GM21737 (cell line): ENCODE results near the gene FBRS.

Experiments
- ATAC-seq: cut with Tn5 transposase; IDR thresholded peaks from one replicate; pipeline ENCODE4 v1.9.1; 2021; ENCODE audit warnings: mild to moderate bottlenecking, moderate library complexity; ENCODE audit not compliant: unreplicated experiment

Gene FBRS

GRCh38 chr16:30641378-30641982 lies 16.8 kb upstream of the FBRS start:
- ATAC-seq = no peak

- ATAC-seq = no peak
Observed at GRCh38 chr16:30644334-30644830, 13.8 kb upstream of the FBRS start.

- ATAC-seq = no peak
Observed at GRCh38 chr16:30645727-30646126, 12.5 kb upstream of the FBRS start.

GRCh38 chr16:30647274-30647571 lies 11.0 kb upstream of the FBRS start:
- no peak for ATAC-seq

GRCh38 chr16:30649725-30650368 lies 8.4 kb upstream of the FBRS start:
- ATAC-seq = no peak

GRCh38 chr16:30650369-30651123 lies 7.7 kb upstream of the FBRS start, which contains the start of gene PRR14:
Gene PRR14 (plus strand): TSS chr16:30650960. CDS start chr16:30651646, 686 bp downstream.
- peak; percentile 64 for ATAC-seq

GRCh38 chr16:30651124-30652004 lies 6.9 kb upstream of the FBRS start:
- peak; percentile 47 for ATAC-seq

GRCh38 chr16:30652005-30652296 lies 6.3 kb upstream of the FBRS start:
- no peak for ATAC-seq

- ATAC-seq = no peak
Observed at GRCh38 chr16:30652718-30653117, 5.5 kb upstream of the FBRS start.

GRCh38 chr16:30654856-30655255 lies 3.4 kb upstream of the FBRS start:
- ATAC-seq = no peak

- no peak for ATAC-seq
Observed at GRCh38 chr16:30655815-30656347, 2.4 kb upstream of the FBRS start.

GRCh38 chr16:30656388-30656787 lies 1.8 kb upstream of the FBRS start:
- ATAC-seq = no peak

- ATAC-seq = no peak
Observed at GRCh38 chr16:30656974-30657865, 1.0 kb upstream of the FBRS start.

GRCh38 chr16:30658731-30659506 lies 688 bp downstream of the FBRS start:
- peak; percentile 24 for ATAC-seq

- no peak for ATAC-seq
Observed at GRCh38 chr16:30659507-30660423, 1.5 kb downstream of the FBRS start.

GRCh38 chr16:30660424-30661261 lies 2.4 kb downstream of the FBRS start:
- ATAC-seq = no peak

- no peak for ATAC-seq
Observed at GRCh38 chr16:30662449-30662848, 4.2 kb downstream of the FBRS start.
